Neural cell (in vitro differentiated cells): ENCODE results near the gene DENND2A. TPM values are rescaled to one million over a fixed set of nuclear protein-coding genes. Genes with fewer than 3 reads are reported as not detected.

ENCODE experiments used
- H2AFZ ChIP-seq: fragments of 200-600, 300-800 bp; sonication (generic), shearing (Covaris generic); 2 replicates; pipeline ENCODE4 v1.6.0; 2014; ENCODE audit warnings: low read depth, mild to moderate bottlenecking, antibody characterized with exemption, low read length, moderate library complexity
- H3F3A ChIP-seq: fragments of 200-600 bp; shearing (Covaris generic); 2 replicates; pipeline ENCODE4 v1.6.1; 2016; ENCODE audit warnings: mild to moderate bottlenecking, moderate library complexity, mixed read lengths, antibody characterized with exemption, low read length; ENCODE audit not compliant: insufficient read depth, poor library complexity, severe bottlenecking
- H3K27ac ChIP-seq: fragments of 200-600, 300-800 bp; sonication (generic), shearing (Covaris generic); 2 replicates; pipeline ENCODE4 v1.5.1; 2014; ENCODE audit warnings: mild to moderate bottlenecking, low read length, moderate library complexity
- H3K27me3 ChIP-seq: fragments of 300-800, 200-600 bp; sonication (generic), shearing (Covaris generic); 2 replicates; pipeline ENCODE4 v1.6.0; 2014; ENCODE audit warnings: mild to moderate bottlenecking, low read depth, low read length, moderate library complexity; ENCODE audit not compliant: insufficient read depth
- H3K36me3 ChIP-seq: fragments of 300-800, 200-600 bp; sonication (generic), shearing (Covaris generic); 2 replicates; pipeline ENCODE4 v1.5.1; 2014; ENCODE audit warnings: mild to moderate bottlenecking, antibody characterized with exemption, low read length, moderate library complexity; ENCODE audit not compliant: insufficient read depth
- H3K4me2 ChIP-seq: fragments of 300-800, 200-600 bp; sonication (generic), shearing (Covaris generic); 2 replicates; pipeline ENCODE4 v1.6.0; 2014; ENCODE audit warnings: mild to moderate bottlenecking, low read length
- H3K4me3 ChIP-seq: fragments of 300-800, 200-600 bp; sonication (generic), shearing (Covaris generic); 2 replicates; pipeline ENCODE4 v1.5.1; 2014; ENCODE audit warnings: mild to moderate bottlenecking, low read length, moderate library complexity
- H3K79me2 ChIP-seq: fragments of 200-600 bp; shearing (Covaris generic); replicated peaks from 2 replicates; pipeline ENCODE4 v1.6.0; 2014; ENCODE audit warnings: mild to moderate bottlenecking, low read length, moderate library complexity; ENCODE audit not compliant: insufficient read depth
- H3K9ac ChIP-seq: fragments of 300-800, 200-600 bp; sonication (generic), shearing (Covaris generic); 2 replicates; pipeline ENCODE4 v1.6.1; 2016; ENCODE audit warnings: mild to moderate bottlenecking, low read length, mixed read lengths
- H3K9me2 ChIP-seq: fragments of 200-600 bp; shearing (Covaris generic); 2 replicates; pipeline ENCODE4 v1.6.1; 2016; ENCODE audit warnings: mild to moderate bottlenecking, low read length, mixed read lengths; ENCODE audit not compliant: insufficient read depth
- H3K9me3 ChIP-seq: fragments of 200-600, 300-800 bp; sonication (generic), shearing (Covaris generic); 2 replicates; pipeline ENCODE4 v1.6.1; 2016; ENCODE audit warnings: mild to moderate bottlenecking, mixed run types, low read length, moderate library complexity, mixed read lengths
- H4K20me1 ChIP-seq: fragments of 200-600 bp; shearing (Covaris generic); 2 replicates; pipeline ENCODE4 v1.6.1; 2016; ENCODE audit warnings: mild to moderate bottlenecking, mixed run types; ENCODE audit not compliant: insufficient read depth
- CTCF ChIP-seq: fragments of 450-650 bp; IDR thresholded peaks from 2 replicates; pipeline ENCODE4 v1.5.1; 2014; ENCODE audit warnings: antibody characterized with exemption, mild to moderate bottlenecking, moderate library complexity; ENCODE audit not compliant: poor library complexity, severe bottlenecking
- EP300 ChIP-seq: fragments of 450-650 bp; conservative IDR thresholded peaks from 2 replicates; pipeline ENCODE4 v1.6.1; 2014; ENCODE audit warnings: antibody characterized with exemption, mild to moderate bottlenecking, moderate library complexity; ENCODE audit not compliant: poor library complexity, severe bottlenecking
- EZH2 ChIP-seq: fragments of 200-600, 300-800 bp; shearing (Covaris generic), sonication (generic); IDR thresholded peaks from 2 replicates; pipeline ENCODE4 v1.6.1; 2014; ENCODE audit warnings: antibody characterized with exemption, low read length, borderline replicate concordance, mild to moderate bottlenecking; ENCODE audit not compliant: insufficient read depth, poor library complexity, severe bottlenecking
- MXI1 ChIP-seq: fragments of 450-650 bp; conservative IDR thresholded peaks from 2 replicates; pipeline ENCODE4 v1.6.1; 2014; ENCODE audit warnings: antibody characterized with exemption, mild to moderate bottlenecking; ENCODE audit not compliant: poor library complexity, severe bottlenecking
- POLR2AphosphoS5 ChIP-seq: IDR thresholded peaks from 2 replicates; pipeline ENCODE4 v1.6.1; 2012
- RAD21 ChIP-seq: fragments of 450-650 bp; conservative IDR thresholded peaks from 2 replicates; pipeline ENCODE4 v1.6.1; 2014; ENCODE audit warnings: antibody characterized with exemption, mild to moderate bottlenecking, moderate library complexity
- REST ChIP-seq: IDR thresholded peaks from 2 replicates; pipeline ENCODE4 v1.6.1; 2012; ENCODE audit warnings: borderline replicate concordance
- SMC3 ChIP-seq: fragments of 450-650 bp; conservative IDR thresholded peaks from 2 replicates; pipeline ENCODE4 v1.6.1; 2014; ENCODE audit warnings: antibody characterized with exemption, mild to moderate bottlenecking, moderate library complexity; ENCODE audit not compliant: poor library complexity
- TAF1 ChIP-seq: IDR thresholded peaks from 2 replicates; pipeline ENCODE4 v1.6.1; 2012; ENCODE audit warnings: low read depth
- polyA plus RNA-seq: library from polyadenylated mRNA; depleted of rRNA; stranded (reverse); fragments of >200 nt; gene quantifications from 2 replicates; pipeline ENCODE4 v1.2.3, GENCODE V29; 2014

The DENND2A gene
- polyA plus RNA-seq, 1 donor from 2014 or later, result 21.7 TPM

- H3K4me3 ChIP-seq, result peak overlapping the region; percentile 98
- peaks cover 8% of the 10 kb centered on the region for H4K20me1 ChIP-seq
- H2AFZ ChIP-seq, result peak overlapping the region; percentile 33
- TF ChIP-seq EP300, result no peak
- peak; percentile 16 for TF ChIP-seq REST
- H3K27ac ChIP-seq, result peak overlapping the region; percentile 94
- no peaks in the 10 kb centered on the region for H3F3A ChIP-seq
- peak overlapping the region; percentile 62 for H3K4me2 ChIP-seq
- H3K36me3 ChIP-seq, result no peaks in the 10 kb centered on the region
- H3K9me3 ChIP-seq, result no peaks in the 10 kb centered on the region
- no peaks in the 10 kb centered on the region for H3K27me3 ChIP-seq
- peak overlapping the region; percentile 97 for H3K9ac ChIP-seq
- peaks cover 50% of the 10 kb centered on the region for H3K79me2 ChIP-seq
- H3K9me2 ChIP-seq, result no peaks in the 10 kb centered on the region
Measured at GRCh38 chr7:140478246-140479061, 162.2 kb downstream of the DENND2A start.

- peaks cover 10% of the 10 kb centered on the region for H4K20me1 ChIP-seq
- H3K9me3 ChIP-seq, result no peaks in the 10 kb centered on the region
- no peak overlapping the region for H3K9ac ChIP-seq
- no peak for TF ChIP-seq CTCF
- no peak for TF ChIP-seq MXI1
- TF ChIP-seq REST, result no peak
- TF ChIP-seq POLR2AphosphoS5, result no peak
- TF ChIP-seq TAF1, result no peak
- TF ChIP-seq EP300, result no peak
- TF ChIP-seq RAD21, result no peak
- TF ChIP-seq EZH2, result no peak
- TF ChIP-seq SMC3, result no peak
- H3K36me3 ChIP-seq, result no peaks in the 10 kb centered on the region
- H3K4me3 ChIP-seq, result peak overlapping the region; percentile 98
- H3F3A ChIP-seq, result no peaks in the 10 kb centered on the region
- peak overlapping the region; percentile 28 for H3K4me2 ChIP-seq
- no peaks in the 10 kb centered on the region for H3K9me2 ChIP-seq
- H2AFZ ChIP-seq, result no peak overlapping the region
- peaks cover 63% of the 10 kb centered on the region for H3K79me2 ChIP-seq
- H3K27ac ChIP-seq, result no peak overlapping the region
- no peaks in the 10 kb centered on the region for H3K27me3 ChIP-seq
Measured at GRCh38 chr7:140476698-140477261, 163.8 kb downstream of the DENND2A start.
